HG02588 (cell line): ENCODE measurements around the gene NDUFAB1.
"Not testable (repeated sequence)": the region's sequence is repeated elsewhere in the genome, so short reads cannot be mapped to it uniquely, and the experiment has no call there.

ENCODE experiments used
- ATAC-seq: cut with Tn5 transposase; IDR thresholded peaks from one replicate; pipeline ENCODE4 v1.9.1; 2021; ENCODE audit warnings: mild to moderate bottlenecking, moderate library complexity; ENCODE audit not compliant: unreplicated experiment

NDUFAB1 gene

GRCh38 chr16:23556881-23557778 lies 39.0 kb downstream of the NDUFAB1 start, which contains the start of the genes EARS2 and UBFD1:
EARS2 (minus strand) TSS chr16:23557350; CDS start chr16:23557343, 7 bp downstream.
UBFD1 (plus strand) TSS chr16:23557727; CDS start chr16:23557743, 16 bp downstream.
- peak; percentile 87 for ATAC-seq

GRCh38 chr16:23554536-23554935 lies 41.6 kb downstream of the NDUFAB1 start:
- no peak for ATAC-seq

DNA sequence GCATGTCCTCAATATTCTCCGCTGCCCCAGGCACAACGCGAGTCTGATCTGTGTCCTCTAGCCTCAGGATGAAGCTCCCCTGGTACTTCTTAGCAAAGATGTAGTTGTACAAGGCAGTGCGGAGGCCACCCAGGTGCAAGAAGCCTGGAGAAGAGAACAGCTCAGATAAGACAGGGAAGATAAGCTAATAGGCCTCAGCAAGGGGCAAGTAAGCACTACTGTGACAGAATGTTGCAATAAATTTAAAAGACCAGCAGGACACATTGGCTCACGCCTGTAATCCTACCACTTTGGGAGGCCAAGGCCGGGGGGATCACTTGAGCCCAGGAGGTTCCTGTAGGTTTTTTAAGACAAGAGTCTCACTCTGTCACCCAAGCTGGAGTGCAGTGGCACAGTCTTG lies 44.0 kb downstream of the NDUFAB1 start:
- ATAC-seq: no peak

DNA sequence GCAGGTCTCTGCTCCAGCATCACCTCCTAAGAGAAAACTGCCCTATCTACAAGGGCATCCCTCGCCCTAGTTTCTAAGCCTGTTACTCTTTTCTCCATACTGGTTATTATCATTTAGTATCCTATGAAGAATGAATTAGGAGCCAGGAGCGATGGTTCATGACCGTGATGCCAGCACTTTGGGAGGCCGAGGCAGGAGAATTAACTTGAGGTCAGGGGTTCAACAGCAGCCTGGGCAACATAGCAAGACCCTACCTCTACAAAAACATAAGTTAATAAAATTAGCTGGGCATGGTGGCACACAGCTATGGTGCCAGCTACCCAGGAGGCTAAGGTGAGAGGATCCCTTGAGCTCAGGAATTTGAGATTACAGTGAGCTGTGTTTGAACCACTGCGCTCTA lies 46.2 kb downstream of the NDUFAB1 start:
- no peak for ATAC-seq

GRCh38 chr16:23544436-23544835 lies 51.7 kb downstream of the NDUFAB1 start:
- ATAC-seq: no peak

DNA sequence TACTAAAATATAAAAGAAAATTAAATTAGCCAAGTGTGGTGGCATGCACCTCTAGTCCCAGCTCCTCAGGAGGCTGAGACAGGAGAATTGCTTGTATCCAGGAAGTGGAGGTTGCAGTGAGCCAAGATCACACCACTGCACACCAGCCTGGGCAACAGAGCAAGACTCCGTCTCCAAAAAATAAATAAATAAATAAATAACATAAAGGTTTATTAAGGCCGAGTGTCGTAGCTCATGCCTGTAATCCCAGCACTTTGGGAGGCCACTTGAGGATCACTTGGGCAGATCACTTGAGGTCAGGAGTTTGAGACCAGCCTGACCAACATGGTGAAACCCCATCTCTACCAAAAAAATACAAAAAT lies 55.3 kb downstream of the NDUFAB1 start:
- not testable (repeated sequence) for ATAC-seq

DNA sequence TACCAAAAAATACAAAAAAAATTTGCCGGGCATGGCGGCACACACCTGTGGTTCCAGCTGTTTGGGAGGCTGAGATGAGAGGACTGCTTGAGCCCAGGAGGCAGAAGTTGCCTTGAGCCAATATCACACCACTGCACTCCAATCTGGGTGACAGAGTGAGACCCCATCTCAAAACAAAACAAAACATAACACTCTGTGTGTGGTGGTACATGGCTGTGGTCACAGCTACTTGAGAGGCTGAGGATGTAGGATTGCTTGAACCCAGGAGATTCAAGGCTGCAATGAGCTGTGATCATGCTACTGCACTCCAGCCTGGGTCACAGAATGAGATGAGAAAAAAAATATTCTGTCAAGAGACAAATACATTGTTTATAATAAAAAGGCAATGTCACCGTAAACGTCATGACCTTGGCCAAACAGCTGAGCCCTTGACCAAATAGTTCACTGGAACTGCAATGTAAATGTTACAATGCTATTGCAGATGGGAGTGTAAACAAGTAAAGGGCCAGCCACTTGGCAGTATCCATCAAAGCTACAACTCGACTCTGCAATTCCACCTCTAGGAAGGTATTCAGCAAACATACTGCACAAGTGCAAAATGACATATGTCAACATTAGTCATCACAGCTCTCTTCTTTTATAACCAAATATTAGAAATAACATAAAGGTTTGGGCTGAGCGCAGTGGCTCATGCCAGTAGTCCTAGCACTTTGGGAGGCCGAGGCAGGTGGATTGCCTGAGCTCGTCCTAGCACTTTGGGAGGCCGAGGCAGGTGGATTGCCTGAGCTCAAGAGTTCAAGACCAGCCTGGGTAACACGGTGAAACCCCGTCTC lies 55.9 kb downstream of the NDUFAB1 start:
- no peak for ATAC-seq

GRCh38 chr16:23538919-23539278 lies 57.2 kb downstream of the NDUFAB1 start:
- no peak for ATAC-seq

GRCh38 chr16:23537390-23537789 lies 58.7 kb downstream of the NDUFAB1 start:
- no peak for ATAC-seq

- no peak for ATAC-seq
Measured at GRCh38 chr16:23535901-23536300, 60.2 kb downstream of the NDUFAB1 start.

DNA sequence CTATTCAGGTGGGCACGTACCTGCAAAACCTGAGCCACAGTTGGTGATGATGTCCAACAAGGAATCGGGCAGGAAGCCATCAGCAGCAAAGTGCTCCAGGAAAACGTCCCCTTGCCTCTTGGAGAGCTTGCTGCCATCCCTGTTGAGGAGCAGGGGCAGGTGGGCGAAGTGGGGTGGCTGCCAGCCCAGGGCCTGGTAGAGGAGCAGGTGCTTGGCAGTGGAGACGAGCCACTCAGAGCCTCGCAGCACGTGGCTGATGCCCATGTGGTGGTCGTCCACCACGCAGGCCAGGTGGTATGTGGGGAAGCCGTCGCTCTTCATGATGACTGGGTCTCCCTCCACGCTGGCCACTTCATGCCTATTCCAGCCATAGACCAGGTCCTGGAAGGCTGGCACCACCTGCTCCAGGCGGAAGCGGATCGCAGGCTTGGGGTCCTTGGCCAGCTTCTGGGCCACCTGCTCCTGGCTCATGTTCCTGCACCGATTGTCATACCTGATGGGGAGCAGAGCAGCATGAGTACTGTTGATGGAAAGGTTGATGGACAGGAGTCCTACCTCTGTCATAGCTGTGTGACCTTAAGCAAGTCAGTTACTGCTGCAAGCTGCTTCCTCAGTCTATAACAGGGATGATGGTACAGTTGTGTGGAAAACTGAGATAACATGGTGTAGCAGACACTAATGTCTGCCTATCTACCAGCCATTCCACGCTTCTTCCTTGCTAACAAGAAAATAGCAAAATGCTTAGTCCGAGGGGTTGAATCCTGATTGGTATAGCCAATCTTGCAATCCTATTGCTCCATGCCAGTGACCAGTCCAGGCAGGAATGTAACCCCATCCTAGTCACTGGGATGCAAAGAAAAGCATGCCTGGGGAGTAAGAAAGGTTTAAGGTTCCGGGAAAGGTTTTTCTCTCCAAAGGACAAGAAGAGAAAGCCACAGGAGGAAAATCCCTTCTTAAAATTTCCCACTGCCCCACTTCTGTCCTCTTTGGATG lies 61.0 kb downstream of the NDUFAB1 start:
- no peak for ATAC-seq

DNA sequence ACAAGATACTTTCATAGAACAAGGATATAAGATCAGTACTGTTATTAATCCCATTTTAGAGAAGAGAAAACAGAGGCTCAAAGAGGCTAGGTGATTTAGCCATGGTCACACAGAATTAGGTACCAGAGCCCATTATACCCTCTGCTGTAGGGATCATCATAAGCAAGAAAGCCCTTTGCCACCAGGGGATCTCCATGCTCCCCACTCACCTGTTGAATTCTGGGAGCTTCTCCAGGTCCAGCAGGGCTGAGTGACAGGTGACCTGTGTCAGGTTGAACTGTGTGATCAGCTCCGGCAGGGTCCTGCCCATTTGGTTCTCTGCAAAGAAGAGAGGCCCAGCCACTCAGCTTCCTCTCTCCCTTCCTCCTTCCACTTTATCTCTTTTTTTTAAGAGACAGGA lies 63.7 kb downstream of the NDUFAB1 start:
- ATAC-seq: no peak
